ENCODE measurements around the gene CDKN2B-AS1. TPM values are rescaled to one million over a fixed set of nuclear protein-coding genes. Genes with fewer than 3 reads are reported as not detected.

The CDKN2B-AS1 gene
- total RNA-seq, 1 donor from 2014 or later: 1.0 TPM

GRCh38 chr9:22160221-22160620 is 165.6 kb downstream of the CDKN2B-AS1 start:
- no peak for ATAC-seq

GRCh38 chr9:22165144-22165543 is 170.6 kb downstream of the CDKN2B-AS1 start:
- ATAC-seq: no peak

GRCh38 chr9:22169243-22169642 is 174.7 kb downstream of the CDKN2B-AS1 start:
- no peak for ATAC-seq

GRCh38 chr9:22169727-22170503 is 175.3 kb downstream of the CDKN2B-AS1 start:
- no peak for ATAC-seq

Other genes with a start within 250 kb of the CDKN2B-AS1 start
- 50.5 TPM for gene MTAP, start 192.2 kb upstream of the CDKN2B-AS1 start, total RNA-seq
- 7.7 TPM for gene CDKN2A, start 399 bp upstream of the CDKN2B-AS1 start, total RNA-seq
- 75.6 TPM for gene CDKN2B, start 14.5 kb downstream of the CDKN2B-AS1 start, total RNA-seq

Measured in esophagus mucosa (tissue), 1 donor.